ENCODE results near the gene STK33.

The STK33 gene

GRCh38 chr11:8584511-8584910 is 9.5 kb downstream of the STK33 start:
- Mint-ChIP-seq H3K27me3 (peaks cover 11% of the 10 kb centered on the region), H3K27ac (no peak overlapping the region), H3K36me3 (peaks cover 4% of the 10 kb centered on the region), H3K9me3 (ENCODE audit: low read depth) (peaks cover 6% of the 10 kb centered on the region), H3K4me1 (ENCODE audit: low read depth) (no peaks in the 10 kb centered on the region), H3K4me3 (no peak overlapping the region)

- Mint-ChIP-seq H3K36me3 (peaks cover 5% of the 10 kb centered on the region), H3K4me1 (ENCODE audit: low read depth) (no peaks in the 10 kb centered on the region), H3K27ac (no peak overlapping the region), H3K27me3 (peaks cover 11% of the 10 kb centered on the region), H3K9me3 (ENCODE audit: low read depth) (peaks cover 7% of the 10 kb centered on the region), H3K4me3 (no peak overlapping the region)
Measured at GRCh38 chr11:8584082-8584481, 9.9 kb downstream of the STK33 start.

- Mint-ChIP-seq H3K4me1 (ENCODE audit: low read depth) (no peaks in the 10 kb centered on the region), H3K9me3 (ENCODE audit: low read depth) (peaks cover 11% of the 10 kb centered on the region), H3K4me3 (no peak overlapping the region), H3K27me3 (peaks cover 5% of the 10 kb centered on the region), H3K36me3 (peaks cover 5% of the 10 kb centered on the region), H3K27ac (no peak overlapping the region)
Measured at GRCh38 chr11:8581300-8581699, 12.7 kb downstream of the STK33 start.

GRCh38 chr11:8577791-8578581 is 16.0 kb downstream of the STK33 start:
- Mint-ChIP-seq H3K4me3 (no peak overlapping the region), H3K27me3 (peaks cover 5% of the 10 kb centered on the region), H3K9me3 (ENCODE audit: low read depth) (peaks cover 11% of the 10 kb centered on the region), H3K4me1 (ENCODE audit: low read depth) (no peaks in the 10 kb centered on the region), H3K27ac (no peak overlapping the region), H3K36me3 (peaks cover 5% of the 10 kb centered on the region)

GRCh38 chr11:8574798-8575197 is 19.2 kb downstream of the STK33 start:
- Mint-ChIP-seq H3K9me3 (ENCODE audit: low read depth) (peaks cover 8% of the 10 kb centered on the region), H3K4me3 (no peak overlapping the region), H3K27ac (no peak overlapping the region), H3K4me1 (ENCODE audit: low read depth) (no peaks in the 10 kb centered on the region), H3K36me3 (peaks cover 3% of the 10 kb centered on the region), H3K27me3 (peaks cover 4% of the 10 kb centered on the region)

- H3K4me3 Mint-ChIP-seq = no peak overlapping the region
- H3K27ac Mint-ChIP-seq = no peak overlapping the region
- H3K27me3 Mint-ChIP-seq = peaks cover 4% of the 10 kb centered on the region
- H3K9me3 Mint-ChIP-seq (ENCODE audit: low read depth) = peaks cover 4% of the 10 kb centered on the region
- no peaks in the 10 kb centered on the region for H3K4me1 Mint-ChIP-seq (ENCODE audit: low read depth)
- H3K36me3 Mint-ChIP-seq = no peaks in the 10 kb centered on the region
Measured at GRCh38 chr11:8573777-8574176, 20.3 kb downstream of the STK33 start.

- Mint-ChIP-seq H3K27me3 (peaks cover 10% of the 10 kb centered on the region), H3K9me3 (ENCODE audit: low read depth) (no peaks in the 10 kb centered on the region), H3K4me1 (ENCODE audit: low read depth) (peaks cover 2% of the 10 kb centered on the region), H3K27ac (no peak overlapping the region), H3K4me3 (no peak overlapping the region), H3K36me3 (no peaks in the 10 kb centered on the region)
Measured at GRCh38 chr11:8567602-8568198, 26.3 kb downstream of the STK33 start.

GRCh38 chr11:8566613-8567210 is 27.3 kb downstream of the STK33 start:
- Mint-ChIP-seq H3K4me1 (ENCODE audit: low read depth) (peaks cover 2% of the 10 kb centered on the region), H3K9me3 (ENCODE audit: low read depth) (no peaks in the 10 kb centered on the region), H3K36me3 (no peaks in the 10 kb centered on the region), H3K4me3 (no peak overlapping the region), H3K27ac (no peak overlapping the region), H3K27me3 (peaks cover 13% of the 10 kb centered on the region)

GRCh38 chr11:8564526-8564925 is 29.5 kb downstream of the STK33 start:
- Mint-ChIP-seq H3K36me3 (no peaks in the 10 kb centered on the region), H3K9me3 (ENCODE audit: low read depth) (no peaks in the 10 kb centered on the region), H3K4me1 (ENCODE audit: low read depth) (peaks cover 2% of the 10 kb centered on the region), H3K4me3 (no peak overlapping the region), H3K27ac (no peak overlapping the region), H3K27me3 (peaks cover 10% of the 10 kb centered on the region)

- Mint-ChIP-seq H3K27me3 (peaks cover 7% of the 10 kb centered on the region), H3K9me3 (ENCODE audit: low read depth) (no peaks in the 10 kb centered on the region)
Measured at GRCh38 chr11:8561461-8561860, 32.6 kb downstream of the STK33 start.

GRCh38 chr11:8558436-8558835 is 35.6 kb downstream of the STK33 start:
- Mint-ChIP-seq H3K27me3 (peaks cover 9% of the 10 kb centered on the region), H3K9me3 (ENCODE audit: low read depth) (no peaks in the 10 kb centered on the region), H3K36me3 (peaks cover 3% of the 10 kb centered on the region), H3K4me1 (ENCODE audit: low read depth) (no peaks in the 10 kb centered on the region), H3K27ac (no peak overlapping the region), H3K4me3 (no peak overlapping the region)

More at GRCh38 chr11:8561461-8561860, 32.6 kb downstream of the STK33 start:
- no peak overlapping the region for H3K4me3 Mint-ChIP-seq
- no peak overlapping the region for H3K27ac Mint-ChIP-seq
- H3K4me1 Mint-ChIP-seq (ENCODE audit: low read depth) = no peaks in the 10 kb centered on the region
- H3K36me3 Mint-ChIP-seq = no peaks in the 10 kb centered on the region

GRCh38 chr11:8545698-8546366 is 48.2 kb downstream of the STK33 start:
- Mint-ChIP-seq H3K27me3 (peaks cover 4% of the 10 kb centered on the region), H3K36me3 (no peaks in the 10 kb centered on the region), H3K4me1 (ENCODE audit: low read depth) (no peaks in the 10 kb centered on the region), H3K4me3 (no peak overlapping the region), H3K27ac (no peak overlapping the region), H3K9me3 (ENCODE audit: low read depth) (no peaks in the 10 kb centered on the region)

GRCh38 chr11:8544807-8545206 is 49.2 kb downstream of the STK33 start:
- H3K36me3 Mint-ChIP-seq = no peaks in the 10 kb centered on the region
- no peak overlapping the region for H3K4me3 Mint-ChIP-seq
- no peaks in the 10 kb centered on the region for H3K9me3 Mint-ChIP-seq (ENCODE audit: low read depth)
- no peak overlapping the region for H3K27ac Mint-ChIP-seq
- H3K27me3 Mint-ChIP-seq = no peaks in the 10 kb centered on the region
- H3K4me1 Mint-ChIP-seq (ENCODE audit: low read depth) = no peaks in the 10 kb centered on the region

- H3K36me3 Mint-ChIP-seq = no peaks in the 10 kb centered on the region
- no peaks in the 10 kb centered on the region for H3K27me3 Mint-ChIP-seq
- no peaks in the 10 kb centered on the region for H3K9me3 Mint-ChIP-seq (ENCODE audit: low read depth)
- no peaks in the 10 kb centered on the region for H3K4me1 Mint-ChIP-seq (ENCODE audit: low read depth)
- H3K4me3 Mint-ChIP-seq = no peak overlapping the region
- H3K27ac Mint-ChIP-seq = no peak overlapping the region
Measured at GRCh38 chr11:8543278-8543677, 50.8 kb downstream of the STK33 start.

GRCh38 chr11:8541448-8541847 is 52.6 kb downstream of the STK33 start:
- Mint-ChIP-seq H3K27me3 (no peaks in the 10 kb centered on the region), H3K4me1 (ENCODE audit: low read depth) (no peaks in the 10 kb centered on the region)

More at GRCh38 chr11:8541448-8541847, 52.6 kb downstream of the STK33 start:
- Mint-ChIP-seq H3K4me3 (no peak overlapping the region), H3K36me3 (no peaks in the 10 kb centered on the region), H3K9me3 (ENCODE audit: low read depth) (no peaks in the 10 kb centered on the region), H3K27ac (no peak overlapping the region)
